NCI-H2227 (cell line): Measurements from ENCODE around the gene FGGY.
A peak's percentile ranks its signal among the peaks of the same experiment; 100 is the strongest.

Experiments used
- DNase-seq: peaks from one replicate; lab custom pipeline; 2025; ENCODE audit not compliant: unreplicated experiment; lab: John Stamatoyannopoulos, UW

Gene FGGY

GRCh38 chr1:59378621-59379370, 81.9 kb downstream of the FGGY start:
- DNase-seq = no peak

GRCh38 chr1:59379371-59379728, 82.5 kb downstream of the FGGY start:
- DNase-seq = no peak

GRCh38 chr1:59383963-59384362, 87.1 kb downstream of the FGGY start:
- no peak for DNase-seq

- no peak for DNase-seq
Observed at GRCh38 chr1:59384443-59384842, 87.5 kb downstream of the FGGY start.

- DNase-seq = no peak
Observed at GRCh38 chr1:59388191-59388590, 91.3 kb downstream of the FGGY start.

GRCh38 chr1:59389847-59390246, 93.0 kb downstream of the FGGY start:
- no peak for DNase-seq

- no peak for DNase-seq
Observed at GRCh38 chr1:59390307-59390706, 93.4 kb downstream of the FGGY start.

GRCh38 chr1:59391212-59392179, 94.6 kb downstream of the FGGY start:
- DNase-seq = no peak

- peak; percentile 77 for DNase-seq
Observed at GRCh38 chr1:59393211-59394180, 96.6 kb downstream of the FGGY start.

GRCh38 chr1:59394706-59395425, 98.0 kb downstream of the FGGY start:
- no peak for DNase-seq

- DNase-seq = no peak
Observed at GRCh38 chr1:59396387-59396786, 99.5 kb downstream of the FGGY start.

- DNase-seq = no peak
Observed at GRCh38 chr1:59397139-59397858, 100.4 kb downstream of the FGGY start.

GRCh38 chr1:59399642-59400041, 102.7 kb downstream of the FGGY start:
- DNase-seq = no peak

GRCh38 chr1:59401581-59401980, 104.7 kb downstream of the FGGY start:
- DNase-seq = no peak

GRCh38 chr1:59404796-59405195, 107.9 kb downstream of the FGGY start:
- DNase-seq = no peak

- no peak for DNase-seq
Observed at GRCh38 chr1:59406437-59407164, 109.7 kb downstream of the FGGY start.

- no peak for DNase-seq
Observed at GRCh38 chr1:59408608-59409240, 111.8 kb downstream of the FGGY start.

GRCh38 chr1:59409549-59409948, 112.7 kb downstream of the FGGY start:
- no peak for DNase-seq

- DNase-seq = no peak
Observed at GRCh38 chr1:59409986-59410385, 113.1 kb downstream of the FGGY start.
